Osteoblast (primary cell): ENCODE measurements around the gene SORBS1. TPM values are rescaled to one million over a fixed set of nuclear protein-coding genes. Genes with fewer than 3 reads are reported as not detected.

Experiments
- DNase-seq: peaks from one replicate; pipeline ENCODE4 v3.0.0; 2011; ENCODE audit warnings: low spot score, mixed read lengths; ENCODE audit not compliant: insufficient read length; ENCODE audit errors: missing footprints
- H2AFZ ChIP-seq: 2 replicates; pipeline ENCODE4 v1.6.0; 2011; ENCODE audit warnings: mild to moderate bottlenecking, low read length
- H3K27ac ChIP-seq: 2 replicates; pipeline ENCODE4 v1.5.1; 2011; ENCODE audit warnings: mild to moderate bottlenecking, low read depth, low read length, moderate library complexity
- H3K27me3 ChIP-seq: 2 replicates; pipeline ENCODE4 v1.6.0; 2012; ENCODE audit warnings: mild to moderate bottlenecking, control low read depth, inconsistent platforms, low read length, moderate library complexity; ENCODE audit not compliant: insufficient read depth
- H3K36me3 ChIP-seq: 2 replicates; pipeline ENCODE4 v1.5.1; 2011; ENCODE audit warnings: mild to moderate bottlenecking, low read length, control low read depth, moderate library complexity; ENCODE audit not compliant: insufficient read depth
- H3K4me1 ChIP-seq: 2 replicates; pipeline ENCODE4 v1.5.1; 2011; ENCODE audit warnings: mild to moderate bottlenecking, low read length, control low read depth, moderate library complexity; ENCODE audit not compliant: insufficient read depth
- H3K4me2 ChIP-seq: 2 replicates; pipeline ENCODE4 v1.6.0; 2011; ENCODE audit warnings: mild to moderate bottlenecking, low read length; ENCODE audit not compliant: insufficient read depth
- H3K4me3 ChIP-seq: fragments of 200-600 bp; sonication (generic); 3 replicates; pipeline ENCODE4 v1.5.1; 2012; ENCODE audit warnings: mild to moderate bottlenecking, low read length, inconsistent platforms; ENCODE audit not compliant: insufficient read depth
- H3K79me2 ChIP-seq: 2 replicates; pipeline ENCODE4 v1.6.0; 2012; ENCODE audit warnings: mild to moderate bottlenecking, low read length, control low read depth, inconsistent platforms; ENCODE audit not compliant: insufficient read depth
- H3K9me3 ChIP-seq: 2 replicates; pipeline ENCODE4 v1.5.1; 2011; ENCODE audit warnings: low read depth, low read length, control low read depth
- H4K20me1 ChIP-seq: 2 replicates; pipeline ENCODE4 v1.6.0; 2012; ENCODE audit warnings: mild to moderate bottlenecking, low read length, control low read depth; ENCODE audit not compliant: insufficient read depth
- total RNA-seq: library from RNA; depleted of rRNA; stranded (reverse); fragments of >200 nt; gene quantifications from 2 replicates; pipeline ENCODE4 v1.2.3, GENCODE V29; 2012
- TF ChIP-seq, protein P1 (sequence below): IDR thresholded peaks from 2 replicates; pipeline ENCODE4 v1.5.1; 2011; ENCODE audit warnings: mild to moderate bottlenecking, low read depth, low read length, moderate library complexity; ENCODE audit errors: extremely low read depth

SORBS1 gene
- total RNA-seq, 1 donor = 0.72 TPM

GRCh38 chr10:95416973-95417372 is 144.2 kb downstream of the SORBS1 start:
- H3K27me3 ChIP-seq = peaks cover 3% of the 10 kb centered on the region
- H3K4me3 ChIP-seq = no peak overlapping the region
- no peaks in the 10 kb centered on the region for H3K79me2 ChIP-seq
- no peak for DNase-seq
- no peaks in the 10 kb centered on the region for H4K20me1 ChIP-seq
- no peaks in the 10 kb centered on the region for H3K4me1 ChIP-seq
- TF ChIP-seq, protein P1, sequence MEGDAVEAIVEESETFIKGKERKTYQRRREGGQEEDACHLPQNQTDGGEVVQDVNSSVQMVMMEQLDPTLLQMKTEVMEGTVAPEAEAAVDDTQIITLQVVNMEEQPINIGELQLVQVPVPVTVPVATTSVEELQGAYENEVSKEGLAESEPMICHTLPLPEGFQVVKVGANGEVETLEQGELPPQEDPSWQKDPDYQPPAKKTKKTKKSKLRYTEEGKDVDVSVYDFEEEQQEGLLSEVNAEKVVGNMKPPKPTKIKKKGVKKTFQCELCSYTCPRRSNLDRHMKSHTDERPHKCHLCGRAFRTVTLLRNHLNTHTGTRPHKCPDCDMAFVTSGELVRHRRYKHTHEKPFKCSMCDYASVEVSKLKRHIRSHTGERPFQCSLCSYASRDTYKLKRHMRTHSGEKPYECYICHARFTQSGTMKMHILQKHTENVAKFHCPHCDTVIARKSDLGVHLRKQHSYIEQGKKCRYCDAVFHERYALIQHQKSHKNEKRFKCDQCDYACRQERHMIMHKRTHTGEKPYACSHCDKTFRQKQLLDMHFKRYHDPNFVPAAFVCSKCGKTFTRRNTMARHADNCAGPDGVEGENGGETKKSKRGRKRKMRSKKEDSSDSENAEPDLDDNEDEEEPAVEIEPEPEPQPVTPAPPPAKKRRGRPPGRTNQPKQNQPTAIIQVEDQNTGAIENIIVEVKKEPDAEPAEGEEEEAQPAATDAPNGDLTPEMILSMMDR = no peak
- no peak overlapping the region for H3K4me2 ChIP-seq
- no peak overlapping the region for H2AFZ ChIP-seq
- no peaks in the 10 kb centered on the region for H3K36me3 ChIP-seq
- H3K27ac ChIP-seq = no peak overlapping the region
- no peaks in the 10 kb centered on the region for H3K9me3 ChIP-seq

DNA sequence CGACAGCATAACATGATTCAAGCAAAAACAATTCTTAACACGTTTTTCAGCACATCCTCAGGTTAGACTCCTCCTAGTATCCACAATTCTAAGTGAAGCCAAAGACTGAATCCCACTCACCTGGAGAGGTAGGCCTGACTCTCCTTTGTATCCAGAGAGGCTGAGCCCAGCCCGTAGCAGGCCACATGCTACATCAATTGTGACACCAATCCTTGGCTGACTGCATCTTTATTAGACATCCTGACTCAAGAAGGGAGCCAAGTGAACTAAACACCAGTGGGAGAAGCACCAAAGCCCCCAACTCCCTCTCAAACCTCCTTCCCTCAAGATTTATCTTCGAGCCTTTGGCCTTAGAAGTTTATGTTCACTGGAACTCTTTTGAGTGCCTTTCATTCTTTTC is 144.9 kb downstream of the SORBS1 start:
- TF ChIP-seq, protein P1 = no peak
- no peak for DNase-seq
- no peaks in the 10 kb centered on the region for H3K36me3 ChIP-seq
- peaks cover 3% of the 10 kb centered on the region for H3K27me3 ChIP-seq
- H4K20me1 ChIP-seq = no peaks in the 10 kb centered on the region
- H3K79me2 ChIP-seq = no peaks in the 10 kb centered on the region
- H2AFZ ChIP-seq = no peak overlapping the region
- no peak overlapping the region for H3K27ac ChIP-seq
- H3K4me2 ChIP-seq = no peak overlapping the region
- H3K4me1 ChIP-seq = no peaks in the 10 kb centered on the region
- no peaks in the 10 kb centered on the region for H3K9me3 ChIP-seq
- H3K4me3 ChIP-seq = no peak overlapping the region

DNA sequence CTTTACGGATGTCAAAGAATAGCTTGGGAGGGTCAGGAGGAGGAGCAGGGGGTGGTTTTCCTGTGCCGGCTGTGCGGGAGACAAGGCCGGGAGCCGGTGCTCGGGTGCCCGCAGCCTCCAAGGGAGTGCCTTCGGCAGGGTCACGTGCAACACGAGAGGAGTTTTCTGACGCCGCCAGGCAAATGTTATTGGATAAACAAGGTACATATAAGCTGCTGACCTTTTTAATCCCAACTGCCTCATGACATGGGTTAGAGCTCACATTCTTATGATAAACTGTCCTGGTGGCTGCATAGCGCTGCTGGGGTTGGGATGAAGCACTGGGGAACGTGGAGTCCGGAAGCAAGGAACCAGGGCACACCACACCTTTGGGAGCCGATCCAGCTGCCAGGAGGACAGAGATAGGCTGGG is 145.5 kb downstream of the SORBS1 start:
- H3K27ac ChIP-seq = no peak overlapping the region
- H3K4me1 ChIP-seq = no peaks in the 10 kb centered on the region
- H3K36me3 ChIP-seq = no peaks in the 10 kb centered on the region
- DNase-seq = no peak
- no peaks in the 10 kb centered on the region for H3K9me3 ChIP-seq
- no peaks in the 10 kb centered on the region for H3K79me2 ChIP-seq
- H2AFZ ChIP-seq = no peak overlapping the region
- no peak overlapping the region for H3K4me2 ChIP-seq
- no peak overlapping the region for H3K4me3 ChIP-seq
- TF ChIP-seq, protein P1 = no peak
- no peaks in the 10 kb centered on the region for H4K20me1 ChIP-seq
- peaks cover 3% of the 10 kb centered on the region for H3K27me3 ChIP-seq

DNA sequence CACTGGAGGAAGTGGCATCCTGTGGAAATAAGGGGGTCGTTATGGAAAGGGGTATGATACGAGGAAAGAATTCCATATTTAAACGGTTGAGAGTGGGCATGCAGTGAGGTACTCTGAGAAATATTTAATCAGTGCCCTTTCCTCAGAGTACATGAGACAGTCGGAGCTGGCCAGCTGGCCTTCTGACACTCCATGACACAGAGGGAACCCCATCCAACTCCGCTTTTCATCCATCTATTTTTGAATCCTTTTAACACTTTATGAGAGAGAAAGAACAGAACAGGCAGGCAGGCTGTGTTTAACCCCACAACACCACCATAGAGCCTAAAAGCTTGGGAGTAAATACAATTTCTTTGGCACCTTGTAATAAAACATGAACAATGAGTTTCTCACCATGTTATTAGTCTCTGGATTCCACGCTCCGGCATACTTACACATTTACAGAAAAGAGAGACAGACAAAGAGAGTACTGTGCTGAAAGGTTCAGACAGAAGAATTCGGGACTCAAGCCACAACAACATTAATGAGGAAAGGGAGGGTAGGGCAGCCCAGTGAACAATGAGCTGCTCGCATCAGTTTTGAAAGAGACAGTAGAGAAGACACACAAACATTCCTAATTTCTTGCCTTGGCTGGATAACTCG is 146.2 kb downstream of the SORBS1 start:
- Histone ChIP-seq H3K27me3 (peaks cover 3% of the 10 kb centered on the region), H3K4me2 (no peak overlapping the region), H3K4me3 (no peak overlapping the region), H3K27ac (no peak overlapping the region), H2AFZ (no peak overlapping the region), H3K79me2 (no peaks in the 10 kb centered on the region), H3K9me3 (no peaks in the 10 kb centered on the region), H3K4me1 (no peaks in the 10 kb centered on the region), H3K36me3 (no peaks in the 10 kb centered on the region), H4K20me1 (no peaks in the 10 kb centered on the region)
- no peak for DNase-seq
- TF ChIP-seq, protein P1 = no peak
